Transverse colon (tissue), 4 donors: ENCODE data around the gene SLC12A7. TPM values are rescaled to one million over a fixed set of nuclear protein-coding genes. Genes with fewer than 3 reads are reported as not detected.
"Not testable (repeated sequence)": the region's sequence is repeated elsewhere in the genome, so short reads cannot be mapped to it uniquely, and the experiment has no call there.

Experiments
- DNase-seq: peaks from one replicate; pipeline ENCODE4 v3.0.0-alpha.2; 2019
- H3K27ac ChIP-seq, 4 donors: fragments of 200-600 bp; sonication (generic); 2 replicates each; pipeline ENCODE4 v1.5.1; 2016 to 2018; ENCODE audit warnings: inconsistent platforms in 4 of 4
- H3K27me3 ChIP-seq: fragments of 200-600 bp; sonication (generic); 2 replicates; pipeline ENCODE4 v1.5.1; 2017; ENCODE audit warnings: inconsistent platforms
- H3K36me3 ChIP-seq, 4 donors: fragments of 200-600 bp; sonication (generic); 2 replicates each; pipeline ENCODE4 v1.5.1; 2017 to 2019; ENCODE audit warnings: inconsistent platforms in 4 of 4
- H3K4me1 ChIP-seq, 4 donors: fragments of 200-600 bp; sonication (generic); 2 replicates each; pipeline ENCODE4 v1.5.1; 2017 to 2020; ENCODE audit warnings: inconsistent platforms in 4 of 4
- H3K4me3 ChIP-seq, 4 donors: fragments of 200-600 bp; sonication (generic); 1 replicate in 1 of 4; 2 replicates in 3 of 4; pipeline versions ENCODE4 v1.5.1 to v1.6.1; 2017 to 2019; ENCODE audit warnings: inconsistent platforms in 4 of 4
- H3K9me3 ChIP-seq, 2 donors: fragments of 200-600 bp; sonication (generic); 2 replicates each; pipeline ENCODE4 v1.5.1; 2017 to 2019; ENCODE audit warnings: inconsistent platforms in 2 of 2
- EP300 ChIP-seq: sonication (generic); formaldehyde crosslinking; IDR thresholded peaks from one replicate; pipeline ENCODE4 v1.6.1; 2017; ENCODE audit warnings: antibody characterized with exemption, low read depth
- POLR2A ChIP-seq: fragments of 450-650 bp; IDR thresholded peaks from one replicate; pipeline ENCODE4 v1.6.1; 2016; ENCODE audit warnings: antibody characterized with exemption, mild to moderate bottlenecking, moderate library complexity
- POLR2AphosphoS5 ChIP-seq, 3 donors: sonication (generic); formaldehyde crosslinking; IDR thresholded peaks; one replicate each; pipeline ENCODE4 v1.6.1; 2016; ENCODE audit warnings: antibody characterized with exemption in 3 of 3
- WGBS, 2 donors: methylation state at CpG; one replicate each; pipeline ENCODE4 v1.1.5; 2018; ENCODE audit warnings: low coverage in 1 of 2; 5-methylcytosine and 5-hydroxymethylcytosine counted together
- in situ Hi-C, 4 donors: fragments of 200-750 bp; cut with MboI; loops; one replicate each; pipeline versions ENCODE4 v1.15.0 to v1.15.1; 2017; ENCODE audit warnings: low sequenced_read_pairs in 3 of 4, low pct_ligation_motif_present in 1 of 4, low pct_unique_long_range_greater_than_20kb in 1 of 4
- intact Hi-C: fragments of 100-400 bp; cut with DNase I; formaldehyde crosslinking; loops from one replicate; pipeline ENCODE4 v1.15.1; 2023; ENCODE audit warnings: low total_unique reads
- total RNA-seq, 4 donors: library from RNA; depleted of rRNA; stranded (reverse); fragments of >200 nt; gene quantifications; one replicate each; pipeline ENCODE4 v1.1.0, GENCODE V29; 2016
- TF ChIP-seq, protein P1 (sequence below), 5 experiments: fragments of 200-600 bp in 3 of 5; fragments of 450-650 bp in 2 of 5; sonication (generic) in 3 of 5; IDR thresholded peaks; 1 replicate in 2 of 5; 2 replicates in 3 of 5; pipeline ENCODE4 v1.5.1; 2016 to 2017; ENCODE audit warnings: antibody characterized with exemption in 5 of 5, inconsistent platforms in 3 of 5, mild to moderate bottlenecking in 2 of 5, moderate library complexity in 1 of 5

Gene SLC12A7
- total RNA-seq, 4 donors from 2014 or later: 60.7 to 144 (median 61.4) TPM

DNA sequence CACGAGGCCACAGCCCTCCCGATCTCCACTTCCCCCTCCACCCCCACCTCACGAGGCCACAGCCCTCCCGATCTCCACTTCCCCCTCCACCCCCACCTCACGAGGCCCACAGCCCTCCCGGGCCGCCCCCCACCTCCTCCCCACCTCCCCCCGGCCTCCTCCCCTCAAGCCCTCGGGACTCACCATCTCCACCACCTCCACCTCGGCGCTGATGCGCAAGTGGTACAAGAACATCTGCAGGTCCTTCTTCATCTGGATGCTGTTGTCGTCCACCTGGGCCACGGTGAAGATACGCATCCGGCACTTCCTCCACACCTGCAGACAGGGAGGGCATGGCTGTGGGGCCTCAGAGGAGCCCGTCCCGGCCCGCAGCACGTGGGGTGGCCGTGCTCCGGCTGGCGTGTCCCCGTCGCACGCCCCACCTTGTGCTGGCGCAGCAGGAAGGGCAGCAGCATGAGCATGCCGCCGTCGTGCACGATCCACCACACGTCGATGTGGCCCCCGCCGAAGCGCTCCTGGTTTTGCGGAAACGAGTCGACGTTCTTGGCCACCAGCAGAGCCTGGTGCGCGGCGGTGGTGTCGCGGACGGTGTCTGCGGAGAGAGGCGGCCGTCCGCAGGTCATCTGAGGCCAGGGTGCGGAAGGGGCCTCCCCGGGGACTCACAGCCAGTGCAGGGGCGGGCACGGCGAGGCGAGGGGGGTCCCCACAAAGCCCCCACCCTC lies 48.0 kb downstream of the SLC12A7 start:
- WGBS, 2 donors: 94% methylated on average over 53 of the region's 56 CpGs; no CpG with 5 or more reads in 1 of the 2 donors
- peaks cover 0 to 11% (median 5%) of the 10 kb centered on the region in 4 donors for H3K36me3 ChIP-seq
- no peak for DNase-seq
- no peak overlapping the region for H3K27ac ChIP-seq
- intact Hi-C loops (no loop called here), in situ Hi-C loops (no loop called here)
- no peaks in the 10 kb centered on the region for H3K9me3 ChIP-seq
- no peak overlapping the region for H3K4me3 ChIP-seq
- no peaks in the 10 kb centered on the region for H3K4me1 ChIP-seq
- TF ChIP-seq, protein P1, sequence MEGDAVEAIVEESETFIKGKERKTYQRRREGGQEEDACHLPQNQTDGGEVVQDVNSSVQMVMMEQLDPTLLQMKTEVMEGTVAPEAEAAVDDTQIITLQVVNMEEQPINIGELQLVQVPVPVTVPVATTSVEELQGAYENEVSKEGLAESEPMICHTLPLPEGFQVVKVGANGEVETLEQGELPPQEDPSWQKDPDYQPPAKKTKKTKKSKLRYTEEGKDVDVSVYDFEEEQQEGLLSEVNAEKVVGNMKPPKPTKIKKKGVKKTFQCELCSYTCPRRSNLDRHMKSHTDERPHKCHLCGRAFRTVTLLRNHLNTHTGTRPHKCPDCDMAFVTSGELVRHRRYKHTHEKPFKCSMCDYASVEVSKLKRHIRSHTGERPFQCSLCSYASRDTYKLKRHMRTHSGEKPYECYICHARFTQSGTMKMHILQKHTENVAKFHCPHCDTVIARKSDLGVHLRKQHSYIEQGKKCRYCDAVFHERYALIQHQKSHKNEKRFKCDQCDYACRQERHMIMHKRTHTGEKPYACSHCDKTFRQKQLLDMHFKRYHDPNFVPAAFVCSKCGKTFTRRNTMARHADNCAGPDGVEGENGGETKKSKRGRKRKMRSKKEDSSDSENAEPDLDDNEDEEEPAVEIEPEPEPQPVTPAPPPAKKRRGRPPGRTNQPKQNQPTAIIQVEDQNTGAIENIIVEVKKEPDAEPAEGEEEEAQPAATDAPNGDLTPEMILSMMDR (IDR thresholded peaks at IDR 0.05): no peak
- TF ChIP-seq POLR2AphosphoS5 (IDR thresholded peaks at IDR 0.05) (no peak), EP300 (no peak), POLR2A (no peak)
- no peaks in the 10 kb centered on the region for H3K27me3 ChIP-seq

- H3K27ac ChIP-seq: no peak overlapping the region
- no peaks in the 10 kb centered on the region for H3K4me1 ChIP-seq
- H3K4me3 ChIP-seq: no peak overlapping the region
- peaks cover 0 to 16% (median 5%) of the 10 kb centered on the region in 4 donors for H3K36me3 ChIP-seq
- no peaks in the 10 kb centered on the region for H3K9me3 ChIP-seq
- H3K27me3 ChIP-seq: no peaks in the 10 kb centered on the region
- 93% methylated on average over 31 of the region's 36 CpGs; no CpG with 5 or more reads in 1 of the 2 donors for WGBS, 2 donors
- in situ Hi-C loops: no loop called here
- DNase-seq: no peak
- intact Hi-C loops: no loop called here
- TF ChIP-seq, protein P1 (IDR thresholded peaks at IDR 0.05): no peak
- TF ChIP-seq POLR2A: no peak
- TF ChIP-seq EP300: no peak
- no peak for TF ChIP-seq POLR2AphosphoS5 (IDR thresholded peaks at IDR 0.05)
Observed at GRCh38 chr5:1062761-1063568, 48.9 kb downstream of the SLC12A7 start.

GRCh38 chr5:1061916-1062315 lies 49.9 kb downstream of the SLC12A7 start:
- H3K36me3 ChIP-seq: peaks cover 0 to 20% (median 5%) of the 10 kb centered on the region in 4 donors
- WGBS, 2 donors: 80% methylated on average over 7 of the region's 10 CpGs; no CpG with 5 or more reads in 1 of the 2 donors
- in situ Hi-C loops: no loop called here

DNA sequence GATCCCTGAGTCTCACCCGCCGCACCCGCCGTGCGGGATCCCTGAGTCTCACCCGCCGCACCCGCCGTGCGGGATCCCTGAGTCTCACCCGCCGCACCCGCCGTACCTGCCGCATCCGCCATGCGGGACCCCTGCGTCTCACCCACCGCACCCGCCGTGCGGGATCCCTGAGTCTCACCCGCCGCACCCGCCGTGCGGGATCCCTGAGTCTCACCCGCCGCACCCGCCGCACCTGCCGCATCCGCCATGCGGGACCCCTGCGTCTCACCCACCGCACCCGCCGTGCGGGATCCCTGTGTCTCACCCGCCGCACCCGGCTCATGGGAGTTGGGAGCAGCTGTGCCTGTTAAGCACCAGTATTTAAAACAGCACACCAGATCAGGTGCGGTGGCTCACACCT lies 50.6 kb downstream of the SLC12A7 start:
- H3K4me1 ChIP-seq, H3K4me3 ChIP-seq, H3K27me3 ChIP-seq, in situ Hi-C loops, H3K9me3 ChIP-seq, DNase-seq, H3K27ac ChIP-seq, intact Hi-C loops: not testable (repeated sequence)
- peaks cover 0 to 23% (median 5%) of the 10 kb centered on the region in 4 donors for H3K36me3 ChIP-seq
- 94% methylated on average over 6 of the region's 43 CpGs; no CpG with 5 or more reads in 1 of the 2 donors for WGBS, 2 donors

More at GRCh38 chr5:1061916-1062315, 49.9 kb downstream of the SLC12A7 start:
- Histone ChIP-seq H3K9me3 (no peaks in the 10 kb centered on the region), H3K4me1 (no peaks in the 10 kb centered on the region), H3K4me3 (no peak overlapping the region), H3K27me3 (no peaks in the 10 kb centered on the region), H3K27ac (no peak overlapping the region)
- no peak for DNase-seq
- TF ChIP-seq POLR2A (no peak), EP300 (no peak), POLR2AphosphoS5 (IDR thresholded peaks at IDR 0.05) (no peak)
- TF ChIP-seq, protein P1 (IDR thresholded peaks at IDR 0.05): no peak
- intact Hi-C loops: no loop called here
